KMS-11 (cell line): ENCODE results near the gene NMRK2.
"Not testable (repeated sequence)": the region's sequence is repeated elsewhere in the genome, so short reads cannot be mapped to it uniquely, and the experiment has no call there.

Experiments used
- H2AFZ ChIP-seq: fragments of 200-600 bp; sonication (generic); 2 replicates; pipeline ENCODE4 v1.6.1; 2016; ENCODE audit warnings: antibody characterized with exemption, mixed run types, low read depth
- H3K27ac ChIP-seq: fragments of 200-600 bp; sonication (generic); 2 replicates; pipeline ENCODE4 v1.6.1; 2016; ENCODE audit warnings: mild to moderate bottlenecking, mixed run types
- H3K27me3 ChIP-seq: fragments of 200-600 bp; sonication (generic); 2 replicates; pipeline ENCODE4 v1.6.1; 2017; ENCODE audit warnings: mild to moderate bottlenecking, low read depth, mixed run types, moderate library complexity; ENCODE audit not compliant: insufficient read depth
- H3K36me3 ChIP-seq: fragments of 200-600 bp; sonication (generic); 2 replicates; pipeline ENCODE4 v1.6.1; 2017; ENCODE audit warnings: mild to moderate bottlenecking, mixed run types; ENCODE audit not compliant: insufficient read depth
- H3K4me1 ChIP-seq: fragments of 200-600 bp; sonication (generic); 2 replicates; pipeline ENCODE4 v1.6.1; 2016; ENCODE audit warnings: mild to moderate bottlenecking, low read depth, mixed run types; ENCODE audit not compliant: poor library complexity, severe bottlenecking
- H3K4me2 ChIP-seq: fragments of 200-600 bp; sonication (generic); 2 replicates; pipeline ENCODE4 v1.7.0; 2016; ENCODE audit warnings: mild to moderate bottlenecking, mixed run types
- H3K4me3 ChIP-seq: fragments of 200-600 bp; sonication (generic); IDR thresholded peaks from 2 replicates; pipeline ENCODE4 v1.6.1; 2017; ENCODE audit warnings: low read depth, low read length, mixed read lengths; ENCODE audit not compliant: insufficient read depth
- H3K79me2 ChIP-seq: fragments of 200-600 bp; sonication (generic); 2 replicates; pipeline ENCODE4 v1.6.1; 2016; ENCODE audit warnings: low read depth, mixed run types; ENCODE audit not compliant: insufficient read depth
- H3K9ac ChIP-seq: fragments of 200-600 bp; sonication (generic); 2 replicates; pipeline ENCODE4 v1.6.1; 2016; ENCODE audit warnings: mild to moderate bottlenecking, mixed run types
- H4K20me1 ChIP-seq: fragments of 200-600 bp; sonication (generic); 2 replicates; pipeline ENCODE4 v1.6.1; 2016; ENCODE audit warnings: mild to moderate bottlenecking, mixed run types; ENCODE audit not compliant: insufficient read depth
- TF ChIP-seq, protein P1 (sequence below): fragments of 200-600 bp; sonication (generic); conservative IDR thresholded peaks from 2 replicates; pipeline ENCODE4 v1.6.1; 2017; ENCODE audit warnings: low read depth, mild to moderate bottlenecking, antibody characterized with exemption, low read length, moderate library complexity, mixed read lengths

The NMRK2 gene

DNA sequence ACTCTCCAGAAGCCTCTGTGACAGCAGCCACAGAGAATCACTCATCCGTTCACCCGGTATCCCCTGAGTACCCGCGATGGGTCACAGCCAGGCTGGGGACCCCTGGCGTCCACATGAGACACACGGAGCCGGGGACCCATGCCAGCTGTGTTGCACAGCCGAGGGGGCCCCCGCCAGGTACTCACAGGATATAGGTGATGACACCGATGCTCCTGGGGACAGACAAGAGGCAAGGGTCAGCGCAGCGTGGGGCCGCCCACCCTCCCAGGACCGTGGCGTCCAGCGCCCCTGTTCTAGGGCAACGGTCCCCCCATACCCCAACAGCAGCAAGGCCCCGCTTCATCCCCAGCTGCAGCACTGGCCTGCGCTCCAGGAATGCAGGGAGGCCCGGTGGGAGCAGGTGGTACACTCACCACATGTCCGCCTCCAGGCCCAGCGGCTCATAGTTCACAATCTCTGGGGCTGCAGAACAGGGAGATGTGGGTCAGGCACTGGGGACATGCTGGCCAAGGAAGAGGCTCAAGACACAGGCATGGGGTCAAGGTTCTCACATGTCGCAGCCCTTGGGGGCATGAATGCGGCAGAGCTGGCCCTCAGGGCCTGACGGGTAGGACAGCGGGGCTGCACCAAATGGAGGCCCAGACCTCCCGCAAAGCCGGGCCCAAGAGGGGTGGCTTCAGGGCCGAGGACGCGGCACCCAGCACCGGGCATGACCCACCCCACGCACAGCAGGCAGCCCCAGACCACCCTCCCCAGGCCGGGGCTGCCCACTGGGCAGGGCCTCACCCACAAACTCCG is 30.8 kb downstream of the NMRK2 start:
- no peaks in the 10 kb centered on the region for H3K36me3 ChIP-seq
- TF ChIP-seq, protein P1, sequence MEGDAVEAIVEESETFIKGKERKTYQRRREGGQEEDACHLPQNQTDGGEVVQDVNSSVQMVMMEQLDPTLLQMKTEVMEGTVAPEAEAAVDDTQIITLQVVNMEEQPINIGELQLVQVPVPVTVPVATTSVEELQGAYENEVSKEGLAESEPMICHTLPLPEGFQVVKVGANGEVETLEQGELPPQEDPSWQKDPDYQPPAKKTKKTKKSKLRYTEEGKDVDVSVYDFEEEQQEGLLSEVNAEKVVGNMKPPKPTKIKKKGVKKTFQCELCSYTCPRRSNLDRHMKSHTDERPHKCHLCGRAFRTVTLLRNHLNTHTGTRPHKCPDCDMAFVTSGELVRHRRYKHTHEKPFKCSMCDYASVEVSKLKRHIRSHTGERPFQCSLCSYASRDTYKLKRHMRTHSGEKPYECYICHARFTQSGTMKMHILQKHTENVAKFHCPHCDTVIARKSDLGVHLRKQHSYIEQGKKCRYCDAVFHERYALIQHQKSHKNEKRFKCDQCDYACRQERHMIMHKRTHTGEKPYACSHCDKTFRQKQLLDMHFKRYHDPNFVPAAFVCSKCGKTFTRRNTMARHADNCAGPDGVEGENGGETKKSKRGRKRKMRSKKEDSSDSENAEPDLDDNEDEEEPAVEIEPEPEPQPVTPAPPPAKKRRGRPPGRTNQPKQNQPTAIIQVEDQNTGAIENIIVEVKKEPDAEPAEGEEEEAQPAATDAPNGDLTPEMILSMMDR = no peak

DNA sequence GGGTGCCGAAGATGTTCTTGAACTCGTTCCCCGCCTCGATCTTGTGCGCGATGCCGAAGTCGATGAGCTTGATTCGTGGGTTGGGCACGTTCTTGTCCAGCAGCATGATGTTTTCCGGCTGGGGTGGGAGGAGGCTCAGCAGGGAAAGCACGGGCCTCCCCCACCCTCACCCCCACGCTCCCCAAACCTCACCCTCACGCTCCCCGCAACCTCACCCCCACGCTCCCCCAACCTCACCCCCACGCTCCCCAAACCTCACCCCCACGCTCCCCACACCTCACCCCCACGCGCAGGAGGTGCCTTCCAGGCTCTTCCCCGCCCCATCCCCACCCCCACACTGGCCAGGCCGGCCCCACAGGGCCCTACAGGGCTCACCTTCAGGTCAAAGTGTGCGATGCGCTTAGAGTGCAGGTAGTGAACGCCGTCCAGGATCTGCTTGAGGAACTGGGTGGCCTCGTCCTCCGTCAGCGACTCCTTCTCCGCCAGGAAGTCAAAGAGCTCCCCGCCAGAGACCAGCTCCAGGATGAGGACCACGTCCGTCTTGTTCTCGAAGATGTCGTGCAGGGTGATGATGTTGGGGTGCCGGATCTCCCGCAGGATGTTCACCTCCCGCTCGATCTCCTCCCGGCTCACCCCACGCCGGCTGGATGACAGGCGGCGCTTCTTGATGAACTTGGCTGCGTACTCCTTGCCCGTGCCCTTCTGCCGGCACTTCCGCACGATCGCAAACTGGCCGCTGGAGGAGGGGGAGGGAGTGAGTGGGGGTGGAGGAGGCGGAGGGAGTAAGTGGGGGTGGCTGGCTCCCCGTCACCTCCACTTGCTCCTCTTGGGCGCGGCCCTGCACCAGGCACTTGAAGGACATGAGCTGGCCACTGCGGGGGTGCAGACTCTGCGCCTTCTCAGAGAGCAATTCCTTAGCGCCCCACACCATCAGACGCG is 31.7 kb downstream of the NMRK2 start:
- no peaks in the 10 kb centered on the region for H3K27me3 ChIP-seq
- no peak overlapping the region for H3K27ac ChIP-seq
- no peak overlapping the region for H3K9ac ChIP-seq
- H3K4me3 ChIP-seq = no peak overlapping the region
- no peaks in the 10 kb centered on the region for H4K20me1 ChIP-seq
- H3K79me2 ChIP-seq = no peaks in the 10 kb centered on the region
- H2AFZ ChIP-seq = no peak overlapping the region
- H3K36me3 ChIP-seq = no peaks in the 10 kb centered on the region
- H3K4me1 ChIP-seq = peaks cover 12% of the 10 kb centered on the region
- no peak overlapping the region for H3K4me2 ChIP-seq
- TF ChIP-seq, protein P1 = no peak

More for the DNA sequence above, 30.8 kb downstream of the NMRK2 start:
- no peak overlapping the region for H3K27ac ChIP-seq
- H3K4me1 ChIP-seq = peaks cover 3% of the 10 kb centered on the region
- no peaks in the 10 kb centered on the region for H4K20me1 ChIP-seq
- no peaks in the 10 kb centered on the region for H3K79me2 ChIP-seq
- H3K4me3 ChIP-seq = no peak overlapping the region
- H3K27me3 ChIP-seq = no peaks in the 10 kb centered on the region
- no peak overlapping the region for H3K4me2 ChIP-seq
- no peak overlapping the region for H3K9ac ChIP-seq
- H2AFZ ChIP-seq = no peak overlapping the region

DNA sequence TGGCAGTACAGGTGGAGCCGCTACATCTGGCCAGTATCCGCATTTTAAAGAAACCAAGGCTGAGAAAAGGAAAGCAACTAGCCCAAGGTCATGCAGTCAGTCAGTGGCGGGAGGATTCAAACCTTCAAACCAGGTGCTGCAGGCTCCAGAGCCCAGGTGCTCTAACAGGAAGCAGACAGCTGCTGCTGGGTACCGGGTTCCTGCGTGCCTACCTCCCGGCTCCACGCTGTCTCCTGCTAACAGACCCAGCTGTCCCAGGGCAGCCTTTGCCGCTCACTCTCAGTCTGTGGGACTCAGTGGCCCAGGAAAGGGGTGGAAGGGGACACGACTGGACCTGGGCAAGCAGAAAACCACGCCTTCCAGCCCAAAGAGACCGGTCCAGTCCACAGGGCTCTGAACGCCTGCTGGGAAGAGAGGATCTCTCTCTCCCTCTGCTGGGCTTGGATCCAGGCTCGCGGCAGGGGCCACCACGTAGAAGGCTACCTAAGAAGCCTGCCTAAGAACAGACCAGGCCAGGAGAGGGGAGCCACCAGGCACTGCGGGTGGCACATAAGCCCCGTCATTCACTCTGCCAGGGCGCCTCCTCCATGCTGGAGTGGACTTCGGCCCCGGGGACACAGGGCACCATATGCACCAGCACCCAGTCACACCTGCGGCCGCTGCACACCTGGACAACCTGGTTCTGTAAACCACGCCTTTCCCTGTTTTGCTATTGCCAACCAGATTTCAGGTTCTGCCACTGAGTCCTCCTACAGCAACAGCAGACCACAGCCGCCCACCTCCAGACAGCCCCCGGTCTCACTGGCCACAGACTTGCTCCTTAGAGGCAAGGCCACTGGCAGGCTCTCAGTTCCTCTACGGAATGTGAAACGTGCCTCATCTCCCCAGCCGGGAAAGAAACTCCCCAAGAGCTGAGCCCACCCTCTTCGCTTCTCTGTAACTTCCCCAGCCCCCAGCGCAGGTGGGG is 33.5 kb downstream of the NMRK2 start:
- Histone ChIP-seq H3K4me3 (no peak overlapping the region), H3K27me3 (no peaks in the 10 kb centered on the region), H3K27ac (no peak overlapping the region), H3K4me1 (peaks cover 20% of the 10 kb centered on the region), H4K20me1 (no peaks in the 10 kb centered on the region), H3K36me3 (no peaks in the 10 kb centered on the region), H3K9ac (no peak overlapping the region), H3K79me2 (peaks cover 4% of the 10 kb centered on the region; the same call in 1 of the 2 replicates), H2AFZ (no peak overlapping the region), H3K4me2 (no peak overlapping the region)
- TF ChIP-seq, protein P1 = no peak

DNA sequence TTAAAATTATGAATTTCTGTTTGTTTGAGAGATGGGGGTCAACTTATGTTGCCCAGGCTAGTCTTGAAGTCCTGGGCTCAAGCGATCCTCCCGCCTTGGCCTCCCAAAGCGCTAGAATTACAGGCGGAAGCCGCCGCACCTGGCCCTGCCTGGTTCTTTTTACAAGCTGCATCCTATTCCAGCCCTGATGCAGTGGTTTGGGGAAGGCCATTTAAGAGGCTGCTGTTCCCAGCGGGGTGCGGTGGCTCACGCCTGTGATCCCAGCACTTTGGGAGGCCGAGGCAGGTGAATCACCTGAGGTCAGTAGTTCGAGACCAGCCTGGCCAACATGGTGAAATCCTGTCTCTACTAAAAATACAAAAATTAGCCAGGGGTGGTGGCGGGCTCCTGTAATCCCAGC is 35.1 kb downstream of the NMRK2 start:
- H4K20me1 ChIP-seq, H3K27me3 ChIP-seq, H2AFZ ChIP-seq, H3K9ac ChIP-seq, H3K36me3 ChIP-seq, H3K4me2 ChIP-seq, H3K79me2 ChIP-seq, H3K4me3 ChIP-seq, H3K27ac ChIP-seq: not testable (repeated sequence)
- H3K4me1 ChIP-seq = peaks cover 27% of the 10 kb centered on the region
